Peyer's patch (tissue), 4 donors: ENCODE data around the gene SLC16A5. TPM values are rescaled to one million over a fixed set of nuclear protein-coding genes. Genes with fewer than 3 reads are reported as not detected.
A peak's percentile ranks its signal among the peaks of the same experiment; 100 is the strongest.

Experiments
- DNase-seq, 3 donors: peaks; one replicate each; pipeline ENCODE4 v3.0.0-alpha.2; 2017 to 2019
- H3K27ac ChIP-seq, 4 donors: fragments of 200-600 bp; sonication (generic); one replicate each; pipeline ENCODE4 v1.5.1; 2016 to 2019
- H3K27me3 ChIP-seq, 2 donors: fragments of 200-600 bp; sonication (generic); one replicate each; pipeline ENCODE4 v1.5.1; 2019
- H3K36me3 ChIP-seq, 3 donors: fragments of 200-600 bp; sonication (generic); one replicate each; pipeline ENCODE4 v1.5.1; 2016 to 2019
- H3K4me1 ChIP-seq, 4 donors: fragments of 200-600 bp; sonication (generic); one replicate each; pipeline ENCODE4 v1.5.1; 2016 to 2019
- H3K4me3 ChIP-seq, 4 donors: fragments of 200-600 bp; sonication (generic); 1 replicate in 3 of 4; 2 replicates in 1 of 4; pipeline ENCODE4 v1.5.1; 2016 to 2019; ENCODE audit warnings: mild to moderate bottlenecking in 1 of 4
- H3K9me3 ChIP-seq, 4 donors: fragments of 200-600 bp; sonication (generic); one replicate each; pipeline ENCODE4 v1.5.1; 2016 to 2019; ENCODE audit warnings: mild to moderate bottlenecking in 1 of 4
- CTCF ChIP-seq, 6 experiments: fragments of 450-650 bp in 4 of 6; fragments of 200-600 bp in 2 of 6; sonication (generic) in 1 of 6; IDR thresholded peaks; one replicate each; pipeline ENCODE4 v1.5.1; 2017 to 2019; ENCODE audit warnings: antibody characterized with exemption in 6 of 6, mild to moderate bottlenecking in 3 of 6, moderate library complexity in 1 of 6
- POLR2A ChIP-seq, 2 donors: fragments of 450-650 bp; IDR thresholded peaks; one replicate each; pipeline ENCODE4 v1.5.1; 2017; ENCODE audit warnings: antibody characterized with exemption in 2 of 2, mild to moderate bottlenecking in 2 of 2, moderate library complexity in 2 of 2
- total RNA-seq, 4 donors: library from RNA; depleted of rRNA; stranded (reverse); fragments of >200 nt; gene quantifications; one replicate each; pipeline ENCODE4 v1.1.0, GENCODE V29; 2016

SLC16A5 gene
- total RNA-seq, 4 donors from 2014 or later, result 47.9 to 211 (median 147) TPM

- H3K4me1 ChIP-seq, result peaks cover 0 to 28% (median 0%) of the 10 kb centered on the region in 4 donors
- TF ChIP-seq POLR2A (IDR thresholded peaks at IDR 0.05) (no peak), CTCF (IDR thresholded peaks at IDR 0.05) (no peak)
- no peak overlapping the region for H3K27ac ChIP-seq
- no peaks in the 10 kb centered on the region for H3K27me3 ChIP-seq
- no peaks in the 10 kb centered on the region for H3K9me3 ChIP-seq
- no peak overlapping the region for H3K4me3 ChIP-seq
- DNase-seq, result no peak
- H3K36me3 ChIP-seq, result peaks cover 0 to 30% (median 0%) of the 10 kb centered on the region in 3 donors
Observed at GRCh38 chr17:75098861-75099260, 11.1 kb downstream of the SLC16A5 start.

GRCh38 chr17:75099881-75100595, 12.3 kb downstream of the SLC16A5 start:
- Histone ChIP-seq H3K27ac (no peak overlapping the region), H3K4me3 (no peak overlapping the region), H3K36me3 (peaks cover 0 to 30% (median 0%) of the 10 kb centered on the region in 3 donors), H3K9me3 (no peaks in the 10 kb centered on the region), H3K4me1 (peaks cover 0 to 18% (median 0%) of the 10 kb centered on the region in 4 donors), H3K27me3 (no peaks in the 10 kb centered on the region)
- TF ChIP-seq CTCF (IDR thresholded peaks at IDR 0.05) (no peak), POLR2A (IDR thresholded peaks at IDR 0.05) (no peak)
- DNase-seq, result no peak

GRCh38 chr17:75102385-75102821, 14.6 kb downstream of the SLC16A5 start:
- peak in 2 of 3 donors; percentile 66 to 67 for DNase-seq
- Histone ChIP-seq H3K4me3 (no peak overlapping the region), H3K36me3 (peaks cover 0 to 30% (median 0%) of the 10 kb centered on the region in 3 donors), H3K27me3 (no peaks in the 10 kb centered on the region), H3K9me3 (no peaks in the 10 kb centered on the region), H3K27ac (no peak overlapping the region), H3K4me1 (no peaks in the 10 kb centered on the region)
- no peak for TF ChIP-seq POLR2A (IDR thresholded peaks at IDR 0.05)
- TF ChIP-seq CTCF (IDR thresholded peaks at IDR 0.05), result no peak

GRCh38 chr17:75103601-75104554, 16.1 kb downstream of the SLC16A5 start:
- Histone ChIP-seq H3K4me3 (no peak overlapping the region), H3K9me3 (no peaks in the 10 kb centered on the region), H3K4me1 (peaks cover 0 to 3% (median under 1%) of the 10 kb centered on the region in 4 donors), H3K27me3 (no peaks in the 10 kb centered on the region), H3K27ac (no peak overlapping the region), H3K36me3 (peaks cover 0 to 18% (median 0%) of the 10 kb centered on the region in 3 donors)
- DNase-seq, result no peak
- no peak for TF ChIP-seq POLR2A (IDR thresholded peaks at IDR 0.05)

GRCh38 chr17:75105126-75106080, 17.6 kb downstream of the SLC16A5 start:
- peak; percentile 38 to 82 (median 80) for DNase-seq
- Histone ChIP-seq H3K27ac (peak overlapping the region in 1 of 4 donors; percentile 34), H3K27me3 (no peaks in the 10 kb centered on the region), H3K36me3 (peaks cover 0 to 4% (median 0%) of the 10 kb centered on the region in 3 donors), H3K4me1 (peaks cover 0 to 8% (median 3%) of the 10 kb centered on the region in 4 donors), H3K9me3 (no peaks in the 10 kb centered on the region), H3K4me3 (no peak overlapping the region)
- TF ChIP-seq CTCF (IDR thresholded peaks at IDR 0.05) (peak; percentile 58 to 87 (median 76)), POLR2A (IDR thresholded peaks at IDR 0.05) (no peak)
